Measurements from ENCODE around the gene CBX4. TPM values are rescaled to one million over a fixed set of nuclear protein-coding genes. Genes with fewer than 3 reads are reported as not detected.

The CBX4 gene
- total RNA-seq, 1 donor from 2014 or later: 22.8 TPM

GRCh38 chr17:79813297-79814126, 25.7 kb downstream of the CBX4 start:
- peaks cover 21% of the 10 kb centered on the region for H3K4me1 Mint-ChIP-seq (ENCODE audit: low read depth)
- no peak overlapping the region for H3K27ac Mint-ChIP-seq
- TF ChIP-seq CTCF (IDR thresholded peaks at IDR 0.05; ENCODE audit: unreplicated experiment): no peak
- no peak overlapping the region for H3K4me3 Mint-ChIP-seq (ENCODE audit: low read depth)
- H3K27me3 Mint-ChIP-seq: peaks cover 47% of the 10 kb centered on the region
- no peaks in the 10 kb centered on the region for H3K9me3 Mint-ChIP-seq (ENCODE audit: low read depth)
- DNase-seq (ENCODE audit: low spot score, unreplicated experiment): no peak
- no peaks in the 10 kb centered on the region for H3K36me3 Mint-ChIP-seq (ENCODE audit: insufficient read depth)

DNA sequence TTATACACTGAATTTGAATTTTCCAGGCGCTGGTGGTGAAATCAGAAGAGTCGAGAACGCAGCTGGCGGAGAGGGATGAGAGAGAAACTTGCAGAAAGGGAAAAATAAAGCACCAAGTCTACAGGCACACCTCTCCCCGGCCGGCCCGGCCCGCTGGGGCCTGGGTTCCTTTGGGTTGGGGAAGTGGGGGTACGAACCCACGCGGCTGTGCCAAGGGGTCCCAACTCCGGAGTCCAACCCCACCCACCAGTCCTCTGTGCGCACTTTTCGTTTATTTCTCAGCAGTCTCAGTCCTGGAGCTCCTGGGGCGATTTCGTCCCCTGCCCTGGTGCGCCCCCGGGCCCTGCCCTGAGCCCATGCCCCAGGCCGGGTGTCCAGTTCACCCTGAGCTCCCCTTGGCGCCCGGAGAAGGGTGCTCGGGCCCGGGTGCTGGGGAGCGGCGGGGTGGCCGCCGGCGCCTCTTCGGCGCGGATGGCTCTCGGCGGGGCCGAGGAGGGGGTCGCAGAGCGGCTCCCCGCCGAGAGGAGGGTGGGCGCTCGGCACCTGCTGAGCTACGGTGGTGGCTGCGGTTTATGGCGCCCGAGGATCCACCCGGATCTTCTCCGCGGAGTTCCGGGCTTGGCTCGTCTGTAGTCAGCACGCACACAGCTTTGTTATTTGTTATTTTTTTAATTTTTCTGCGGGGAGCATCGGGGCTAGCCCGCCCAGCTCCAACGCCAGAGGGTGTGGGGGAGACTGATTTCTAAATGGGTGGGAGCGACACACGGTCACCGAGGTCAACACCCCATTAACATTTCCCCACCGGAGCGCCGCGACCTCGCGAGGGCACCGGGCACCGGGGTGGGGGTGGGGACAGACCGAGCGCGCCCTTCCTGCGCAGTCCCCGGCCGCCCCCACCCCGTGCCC, 26.6 kb downstream of the CBX4 start:
- H3K27me3 Mint-ChIP-seq: peaks cover 47% of the 10 kb centered on the region
- peaks cover 21% of the 10 kb centered on the region for H3K4me1 Mint-ChIP-seq (ENCODE audit: low read depth)
- no peak for DNase-seq (ENCODE audit: low spot score, unreplicated experiment)
- no peak for TF ChIP-seq CTCF (IDR thresholded peaks at IDR 0.05; ENCODE audit: unreplicated experiment)
- H3K36me3 Mint-ChIP-seq (ENCODE audit: insufficient read depth): no peaks in the 10 kb centered on the region
- peak overlapping the region; percentile 69 for H3K4me3 Mint-ChIP-seq (ENCODE audit: low read depth)
- no peaks in the 10 kb centered on the region for H3K9me3 Mint-ChIP-seq (ENCODE audit: low read depth)
- peak overlapping the region; percentile 91 for H3K27ac Mint-ChIP-seq

- H3K27me3 Mint-ChIP-seq: peaks cover 47% of the 10 kb centered on the region
- H3K4me1 Mint-ChIP-seq (ENCODE audit: low read depth): peaks cover 21% of the 10 kb centered on the region
- H3K9me3 Mint-ChIP-seq (ENCODE audit: low read depth): no peaks in the 10 kb centered on the region
- peak overlapping the region; percentile 91 for H3K27ac Mint-ChIP-seq
- DNase-seq (ENCODE audit: low spot score, unreplicated experiment): no peak
- H3K36me3 Mint-ChIP-seq (ENCODE audit: insufficient read depth): no peaks in the 10 kb centered on the region
- peak overlapping the region; percentile 62 for H3K4me3 Mint-ChIP-seq (ENCODE audit: low read depth)
- TF ChIP-seq CTCF (IDR thresholded peaks at IDR 0.05; ENCODE audit: unreplicated experiment): no peak
Observed at GRCh38 chr17:79811868-79812352, 27.3 kb downstream of the CBX4 start.

- H3K9me3 Mint-ChIP-seq (ENCODE audit: low read depth): no peaks in the 10 kb centered on the region
- no peaks in the 10 kb centered on the region for H3K36me3 Mint-ChIP-seq (ENCODE audit: insufficient read depth)
- H3K4me1 Mint-ChIP-seq (ENCODE audit: low read depth): peaks cover 21% of the 10 kb centered on the region
- peak; percentile 89 for TF ChIP-seq CTCF (IDR thresholded peaks at IDR 0.05; ENCODE audit: unreplicated experiment)
- H3K27ac Mint-ChIP-seq: peak overlapping the region; percentile 70
- DNase-seq (ENCODE audit: low spot score, unreplicated experiment): peak; percentile 56
- peaks cover 47% of the 10 kb centered on the region for H3K27me3 Mint-ChIP-seq
- peak overlapping the region; percentile 62 for H3K4me3 Mint-ChIP-seq (ENCODE audit: low read depth)
Observed at GRCh38 chr17:79811011-79811867, 28.0 kb downstream of the CBX4 start.

Data from progenitor cell of endocrine pancreas (in vitro differentiated cells).